GM21737 (cell line): ENCODE data around the gene FUCA1.
"Not testable (repeated sequence)": the region's sequence is repeated elsewhere in the genome, so short reads cannot be mapped to it uniquely, and the experiment has no call there.

Experiments
- ATAC-seq: cut with Tn5 transposase; IDR thresholded peaks from one replicate; pipeline ENCODE4 v1.9.1; 2021; ENCODE audit warnings: mild to moderate bottlenecking, moderate library complexity; ENCODE audit not compliant: unreplicated experiment

The FUCA1 gene

DNA sequence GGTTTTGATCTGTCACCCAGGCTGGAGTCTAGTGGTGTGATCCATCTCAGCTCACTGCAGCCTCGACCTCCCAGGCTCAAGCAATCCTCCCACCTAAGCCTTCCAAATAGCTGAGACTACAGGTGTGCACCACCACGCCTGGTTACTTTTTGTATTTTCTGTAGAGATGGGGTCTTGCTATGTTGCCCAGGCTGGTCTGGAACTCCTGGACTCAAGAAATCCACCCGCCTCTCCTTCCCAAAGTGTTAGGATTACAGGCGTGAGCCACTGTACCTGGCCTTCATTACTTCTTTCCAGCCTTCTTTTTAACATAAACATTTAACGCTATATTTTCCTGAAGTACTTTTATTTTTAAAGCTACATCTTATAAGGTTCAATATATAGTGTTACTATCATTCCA lies 24.4 kb downstream of the FUCA1 start:
- no peak for ATAC-seq

DNA sequence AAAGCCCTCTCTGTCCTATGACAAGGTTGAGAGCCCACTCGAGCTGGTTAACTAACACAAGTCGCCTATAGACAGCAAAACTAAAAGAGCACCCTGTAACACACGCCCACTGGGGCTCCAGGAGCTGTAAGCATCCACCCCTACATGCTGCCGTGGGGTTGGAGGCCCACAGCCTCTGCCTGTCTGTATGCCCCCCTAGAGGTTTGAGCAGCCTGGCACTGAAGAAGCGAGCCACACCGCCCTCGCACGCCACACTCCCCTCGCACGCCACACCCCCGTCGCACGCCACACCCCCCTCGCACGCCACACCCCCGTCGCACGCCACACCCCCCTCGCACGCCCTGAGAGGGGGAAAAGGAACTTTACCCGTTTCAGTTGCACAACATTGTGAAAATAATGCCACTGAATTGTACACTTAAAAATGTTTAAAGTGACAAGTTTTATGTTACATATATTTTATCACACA lies 29.7 kb downstream of the FUCA1 start:
- ATAC-seq = peak; percentile 85

DNA sequence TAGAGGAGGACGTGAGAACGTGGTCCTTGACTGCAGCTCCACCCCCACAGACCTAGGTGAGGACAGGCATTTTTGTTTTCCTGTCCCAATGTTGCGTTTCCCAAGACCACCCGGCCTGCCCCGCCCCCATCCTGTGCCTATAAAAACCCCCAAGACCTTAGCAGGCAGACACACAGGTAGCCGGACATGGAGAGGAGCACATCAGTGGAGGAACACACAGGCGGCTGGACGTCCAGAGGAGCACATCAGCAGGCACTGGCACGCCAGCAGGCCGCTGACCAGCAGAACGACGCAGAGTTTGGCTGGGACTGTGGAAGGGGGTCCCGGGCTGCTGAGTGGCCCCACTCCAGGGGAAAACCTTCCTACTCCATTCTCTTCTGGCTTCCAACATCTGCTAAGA lies 30.2 kb downstream of the FUCA1 start:
- ATAC-seq = no peak

DNA sequence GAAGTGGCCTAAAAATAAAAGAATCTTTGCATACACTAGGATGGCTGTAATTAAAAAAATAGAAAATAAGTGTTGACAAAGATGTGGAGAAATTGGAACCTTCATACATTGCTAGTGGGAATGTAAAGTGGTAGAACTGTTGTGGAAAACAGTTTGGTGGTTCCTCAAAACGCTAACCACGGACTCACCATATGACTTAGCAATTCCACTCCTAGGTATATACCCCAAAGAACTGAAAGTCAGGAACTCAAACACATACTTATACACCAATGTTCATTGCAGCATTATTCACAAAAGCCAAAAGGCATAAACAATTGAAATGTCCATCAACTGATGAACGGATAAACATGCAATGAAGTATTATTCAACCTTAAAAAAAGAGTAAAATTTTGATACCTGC lies 32.1 kb downstream of the FUCA1 start:
- no peak for ATAC-seq

DNA sequence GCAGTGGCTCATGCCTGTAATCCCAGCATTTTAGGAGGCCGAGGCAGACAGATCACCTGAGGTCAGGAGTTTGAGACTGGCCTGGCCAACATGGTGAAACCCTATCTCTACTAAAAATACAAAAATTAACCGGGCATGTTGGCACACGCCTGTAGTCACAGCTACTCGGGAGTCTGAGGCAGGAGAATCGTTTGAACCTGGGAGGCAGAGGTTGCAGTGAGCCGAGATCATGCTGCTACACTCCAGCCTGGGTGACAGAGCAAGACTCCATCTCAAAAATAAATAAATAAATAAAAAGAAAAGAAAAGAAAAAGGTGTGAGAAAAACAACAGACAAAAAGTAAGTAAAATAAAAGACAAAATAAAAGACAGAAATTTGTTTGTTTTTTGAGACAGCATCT lies 33.9 kb downstream of the FUCA1 start:
- not testable (repeated sequence) for ATAC-seq

- ATAC-seq = no peak
Observed at GRCh38 chr1:23827717-23828116, 40.4 kb downstream of the FUCA1 start.

DNA sequence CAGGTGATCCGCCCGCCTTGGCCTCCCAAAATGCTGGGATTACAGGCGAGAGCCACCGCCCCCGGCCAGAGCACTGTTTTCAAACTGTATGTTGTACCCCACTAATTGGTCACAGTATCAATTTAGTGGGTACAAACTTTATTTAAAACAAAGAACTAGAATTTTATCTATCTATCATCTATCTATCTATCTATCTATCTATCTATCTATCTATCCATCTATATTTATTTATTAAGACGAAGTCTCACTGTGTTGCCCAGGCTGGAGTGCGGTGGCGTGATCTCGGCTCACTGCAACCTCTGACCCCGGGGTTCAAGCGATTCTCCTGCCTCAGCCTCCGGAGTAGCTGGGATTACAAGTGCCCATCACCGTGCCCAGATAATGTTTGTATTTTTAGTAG lies 41.5 kb downstream of the FUCA1 start:
- ATAC-seq = not testable (repeated sequence)

DNA sequence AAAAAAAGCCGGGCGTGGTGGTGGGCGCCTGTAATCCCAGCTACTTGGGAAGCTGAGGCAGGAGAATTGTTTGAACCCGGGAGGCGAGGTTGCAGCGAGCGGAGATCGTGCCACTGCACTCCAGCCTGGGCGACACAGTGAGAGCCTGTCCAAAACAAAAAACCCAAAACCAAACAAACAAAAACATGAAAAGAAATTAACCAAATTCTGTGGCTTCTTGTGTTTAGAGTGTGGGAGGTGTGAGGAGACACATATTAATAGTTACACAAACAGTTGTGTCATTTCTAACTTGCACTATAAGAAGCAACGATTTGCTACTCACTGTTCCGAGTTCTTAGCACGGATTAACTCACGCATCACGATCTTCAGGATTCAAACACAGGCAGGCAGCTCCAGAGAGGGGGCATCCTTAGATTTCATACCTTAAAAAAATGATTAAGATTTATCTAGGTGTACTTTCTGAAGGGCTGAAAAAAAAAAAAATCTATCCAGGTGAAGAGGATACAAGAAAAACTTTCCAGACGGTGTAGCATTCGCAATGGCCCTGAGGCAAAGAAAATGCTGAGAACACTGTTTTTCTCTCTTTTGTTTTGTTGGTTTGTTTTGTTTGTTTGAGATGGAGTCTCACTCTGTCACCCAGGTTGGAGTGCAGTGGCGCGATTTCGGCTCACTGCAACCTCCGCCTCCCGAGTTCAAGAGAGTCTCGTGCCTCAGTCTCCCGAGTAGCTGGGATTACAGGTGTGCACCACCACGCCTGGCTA lies 42.1 kb downstream of the FUCA1 start:
- ATAC-seq = no peak

DNA sequence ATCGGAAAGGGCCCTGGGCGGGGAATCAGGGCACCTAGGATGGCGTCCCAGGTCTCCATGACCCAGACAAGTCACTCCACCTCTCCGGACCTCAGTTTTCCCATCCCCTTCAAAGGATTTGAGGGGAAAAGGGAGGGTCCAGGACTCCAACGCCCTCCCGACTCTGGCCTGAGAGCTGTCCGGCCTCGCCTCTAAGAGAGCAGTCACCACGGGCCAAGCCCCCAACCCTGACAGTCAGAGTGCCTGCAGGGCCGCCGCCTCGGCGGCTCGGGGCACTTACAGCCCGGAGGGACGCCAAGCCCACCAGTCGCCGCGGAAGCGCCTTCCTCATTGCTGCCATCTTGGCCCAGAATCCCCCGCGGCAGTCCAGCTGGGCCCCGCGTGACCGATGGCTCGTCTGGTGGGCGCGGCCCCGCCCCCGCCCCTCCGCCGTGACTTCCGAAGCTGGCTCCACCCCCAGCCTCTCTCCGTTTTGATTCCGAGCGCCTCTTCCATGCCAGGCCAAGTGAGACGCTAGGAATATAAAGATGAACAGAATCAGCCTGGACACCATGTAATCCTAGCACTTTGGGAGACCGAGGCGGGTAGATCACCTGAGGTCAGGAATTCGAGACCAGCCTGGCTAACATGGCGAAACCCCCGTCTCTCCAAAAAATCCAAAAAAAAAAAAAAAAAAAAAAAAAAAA lies 42.9 kb downstream of the FUCA1 start, which contains the start of gene HMGCL:
TSS of gene HMGCL (minus strand) at position 354 of the 686 bp plus-strand sequence. CDS start at position 340, 14 bp downstream.
- peak; percentile 82 for ATAC-seq

- ATAC-seq = no peak
Observed at GRCh38 chr1:23824711-23825075, 43.4 kb downstream of the FUCA1 start.

GRCh38 chr1:23823767-23824166 lies 44.3 kb downstream of the FUCA1 start:
- no peak for ATAC-seq

- ATAC-seq = no peak
Observed at GRCh38 chr1:23817633-23818032, 50.5 kb downstream of the FUCA1 start.

GRCh38 chr1:23816906-23817305 lies 51.2 kb downstream of the FUCA1 start:
- ATAC-seq = no peak

- no peak for ATAC-seq
Observed at GRCh38 chr1:23816361-23816760, 51.7 kb downstream of the FUCA1 start.

DNA sequence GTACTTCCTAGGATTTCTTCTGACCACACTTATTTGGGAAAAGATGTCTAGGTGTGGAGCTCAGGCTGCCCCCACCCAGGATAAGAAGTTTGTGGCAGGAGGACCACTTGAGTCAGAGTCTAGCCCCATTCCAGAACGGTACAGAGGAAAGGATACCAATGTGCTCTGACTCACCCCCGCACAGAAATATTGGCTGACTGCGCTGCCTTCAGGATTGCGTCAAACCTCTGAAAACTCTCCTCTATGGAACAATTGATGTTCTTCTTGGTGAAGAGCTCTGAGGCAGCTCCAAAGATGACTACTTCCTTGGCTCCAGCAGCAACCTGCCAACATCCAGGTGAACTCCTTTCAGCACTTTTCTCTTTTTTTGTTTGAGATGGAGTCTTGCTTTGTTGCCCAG lies 54.1 kb downstream of the FUCA1 start:
- ATAC-seq = no peak

- no peak for ATAC-seq
Observed at GRCh38 chr1:23810818-23811540, 57.1 kb downstream of the FUCA1 start.

- no peak for ATAC-seq
Observed at GRCh38 chr1:23809751-23810171, 58.3 kb downstream of the FUCA1 start.

DNA sequence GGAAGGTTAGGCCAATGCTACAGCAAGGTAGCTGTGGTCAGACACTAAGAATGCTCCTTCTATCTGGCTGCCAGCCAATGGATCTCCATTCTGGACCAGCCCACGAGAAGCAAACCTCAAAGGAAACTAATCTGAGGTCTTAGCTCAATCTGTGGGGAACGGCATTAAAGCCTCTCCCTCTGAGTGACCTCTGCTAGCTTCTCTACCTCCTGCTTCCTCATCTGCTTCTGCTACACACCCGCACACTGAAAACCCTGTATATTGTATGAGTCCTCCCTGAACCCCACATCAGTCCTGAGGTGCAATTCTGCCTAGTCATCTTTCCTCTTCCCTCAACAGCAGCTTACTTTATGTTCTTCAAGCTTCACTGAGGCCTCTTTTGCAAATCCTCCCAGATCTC lies 60.6 kb downstream of the FUCA1 start:
- no peak for ATAC-seq

DNA sequence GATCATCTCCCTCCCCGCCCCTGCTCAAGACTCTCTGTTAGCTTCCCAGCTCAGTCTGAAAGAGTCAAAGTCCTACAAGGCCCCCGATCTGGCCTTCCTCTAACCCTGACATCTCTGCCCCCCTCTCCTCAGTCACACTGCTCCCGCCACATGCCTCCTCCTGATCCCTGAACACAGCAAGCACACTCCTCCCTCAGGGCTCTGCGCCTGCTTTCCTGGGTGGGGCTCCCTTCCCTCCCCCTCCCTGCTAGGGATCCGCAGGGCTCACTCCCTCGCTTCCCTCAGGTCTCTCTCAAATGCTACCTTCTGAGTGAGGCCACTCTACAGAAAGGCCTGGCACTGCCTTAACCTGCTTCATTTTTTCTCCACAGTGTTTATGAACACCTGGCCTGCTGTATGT lies 61.8 kb downstream of the FUCA1 start:
- ATAC-seq = no peak

DNA sequence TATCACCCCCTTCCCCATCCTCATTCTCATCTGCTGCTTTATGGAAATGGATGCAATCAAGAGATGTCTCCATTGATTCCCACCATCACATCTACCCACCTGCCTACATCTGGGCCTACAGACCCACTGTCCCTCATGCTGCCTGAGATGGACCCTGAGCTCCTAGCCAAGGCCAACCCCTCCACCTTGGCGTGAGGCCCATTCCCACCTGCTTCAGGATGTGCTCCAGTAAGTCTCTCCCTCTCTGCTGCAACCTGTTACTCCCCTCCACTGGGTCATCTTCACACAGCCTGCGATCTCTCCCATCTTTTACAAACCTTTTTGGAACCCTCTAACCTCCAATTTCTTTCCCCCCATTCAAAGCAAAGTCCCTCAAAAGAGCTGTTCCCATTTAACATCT lies 63.1 kb downstream of the FUCA1 start:
- no peak for ATAC-seq

- no peak for ATAC-seq
Observed at GRCh38 chr1:23804183-23804835, 63.8 kb downstream of the FUCA1 start.
